Stimulated activated CD8-positive, alpha-beta memory T cell treated with anti-CD3 and anti-CD28 coated beads, Interleukin-4, amount 100 ng/mL, for 1 hour (primary cell): ENCODE results near the gene PLEKHG4.

Experiments
- DNase-seq, 2 donors: peaks; one replicate each; pipeline ENCODE4 v3.0.0-alpha.2; 2020; ENCODE audit warnings: low read depth in 2 of 2, low spot score in 1 of 2

PLEKHG4 gene

DNA sequence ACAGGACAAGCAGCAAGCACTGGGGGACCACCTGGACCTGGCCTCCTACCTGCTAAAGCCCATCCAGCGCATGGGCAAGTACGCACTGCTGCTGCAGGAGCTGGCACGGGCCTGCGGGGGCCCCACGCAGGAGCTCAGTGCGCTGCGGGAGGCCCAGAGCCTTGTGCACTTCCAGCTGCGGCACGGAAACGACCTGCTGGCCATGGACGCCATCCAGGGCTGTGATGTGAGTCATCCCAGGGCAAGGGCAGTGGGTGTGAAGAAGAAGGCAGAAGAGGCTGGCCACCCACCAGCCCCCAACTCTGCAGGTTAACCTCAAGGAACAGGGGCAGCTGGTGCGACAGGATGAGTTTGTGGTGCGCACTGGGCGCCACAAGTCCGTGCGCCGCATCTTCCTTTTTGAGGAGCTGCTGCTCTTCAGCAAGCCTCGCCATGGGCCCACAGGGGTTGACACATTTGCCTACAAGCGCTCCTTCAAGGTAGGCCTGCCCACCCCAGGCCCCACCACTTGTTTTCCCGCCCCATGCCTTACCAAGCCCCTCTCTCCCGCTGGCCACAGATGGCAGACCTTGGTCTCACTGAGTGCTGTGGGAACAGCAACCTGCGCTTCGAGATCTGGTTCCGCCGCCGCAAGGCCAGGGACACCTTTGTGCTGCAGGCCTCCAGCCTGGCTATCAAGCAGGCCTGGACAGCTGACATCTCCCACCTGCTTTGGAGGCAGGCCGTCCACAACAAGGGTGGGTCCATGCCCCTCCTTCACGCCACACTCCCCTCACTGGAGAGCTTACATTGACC is 7.3 kb downstream of the PLEKHG4 start:
- no peak for DNase-seq

DNA sequence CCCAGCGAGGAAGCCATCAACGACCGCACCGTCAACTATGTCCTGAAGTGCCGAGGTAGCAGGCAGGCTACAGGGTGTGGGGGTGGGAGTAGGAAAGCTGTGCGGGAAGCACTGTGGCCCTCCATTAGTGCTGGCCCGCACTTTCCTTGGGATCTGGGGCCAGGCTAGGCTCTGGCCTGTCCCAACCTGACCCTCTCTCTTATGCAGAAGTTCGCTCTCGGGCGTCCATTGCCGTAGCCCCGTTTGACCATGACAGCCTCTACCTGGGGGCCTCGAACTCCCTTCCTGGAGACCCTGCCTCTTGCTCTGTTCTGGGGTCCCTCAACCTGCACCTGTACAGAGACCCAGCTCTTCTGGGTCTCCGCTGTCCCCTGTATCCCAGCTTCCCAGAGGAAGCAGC is 8.6 kb downstream of the PLEKHG4 start:
- DNase-seq = no peak

- no peak for DNase-seq
These were observed 12.1 kb downstream of the PLEKHG4 start for GRCh38 chr16:67291461-67291860.

- no peak for DNase-seq
These were observed 14.9 kb downstream of the PLEKHG4 start for GRCh38 chr16:67294171-67294757.

- no peak for DNase-seq
These were observed 15.6 kb downstream of the PLEKHG4 start for GRCh38 chr16:67294938-67295361.

GRCh38 chr16:67296420-67296819 is 17.1 kb downstream of the PLEKHG4 start:
- no peak for DNase-seq

- no peak for DNase-seq
These were observed 18.9 kb downstream of the PLEKHG4 start for GRCh38 chr16:67298277-67298676.

GRCh38 chr16:67299269-67299668 is 19.9 kb downstream of the PLEKHG4 start:
- no peak for DNase-seq

DNA sequence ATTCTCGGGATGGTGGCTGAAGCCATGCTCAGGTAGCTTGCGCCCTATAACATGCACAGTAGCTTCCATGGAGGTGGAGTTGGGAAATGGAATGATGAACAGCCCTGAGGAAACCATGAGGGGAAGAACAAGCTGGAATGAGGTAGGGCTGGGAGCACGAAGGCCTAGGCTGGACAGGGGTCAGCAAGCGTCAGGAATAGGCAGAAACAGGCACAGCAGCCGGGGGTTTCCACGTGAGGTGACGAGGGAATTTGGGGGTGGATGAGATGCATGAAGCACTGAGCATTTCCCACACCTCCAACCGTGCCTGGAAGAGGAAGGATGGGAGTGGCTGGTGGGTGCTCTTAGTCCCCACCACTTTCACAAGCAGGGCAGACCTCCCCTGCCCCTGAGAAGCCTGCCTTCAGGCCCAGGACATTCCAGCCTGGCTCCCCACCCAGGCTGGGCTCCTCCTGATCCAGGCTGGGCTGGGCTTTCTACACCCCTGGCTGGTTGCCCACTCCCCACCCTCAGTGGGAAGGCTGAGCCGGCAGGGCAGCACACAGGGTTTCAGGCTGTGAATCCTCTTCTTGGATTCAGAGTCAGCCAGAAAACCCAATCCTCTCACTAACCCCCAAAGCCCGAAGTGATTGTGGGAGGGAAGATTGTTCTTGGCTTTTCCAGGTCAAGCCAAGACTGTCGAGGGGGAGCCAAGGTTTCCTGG is 21.9 kb downstream of the PLEKHG4 start:
- DNase-seq = no peak

GRCh38 chr16:67302076-67302475 is 22.7 kb downstream of the PLEKHG4 start:
- DNase-seq = no peak

- DNase-seq = no peak
These were observed 23.6 kb downstream of the PLEKHG4 start for GRCh38 chr16:67302970-67303369.

DNA sequence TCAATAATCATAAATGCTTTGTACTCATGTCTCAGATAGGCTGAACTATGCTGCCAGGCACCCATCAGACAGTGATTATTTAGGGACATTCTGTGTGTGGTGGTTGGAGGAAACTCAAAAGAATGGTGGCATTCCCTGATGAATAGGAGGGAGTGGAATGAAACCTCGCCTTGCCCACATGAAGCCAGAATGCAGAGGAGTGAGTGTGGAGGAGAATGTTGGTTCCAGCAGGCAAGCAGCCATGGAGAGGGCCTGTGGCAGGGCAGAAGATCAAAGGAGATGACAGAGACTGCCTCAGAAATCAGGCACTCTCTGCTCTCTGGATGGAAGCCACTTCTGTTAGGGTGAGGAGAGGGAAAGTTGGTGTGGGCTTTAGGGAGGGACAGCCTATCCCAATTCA is 24.7 kb downstream of the PLEKHG4 start:
- DNase-seq = no peak

GRCh38 chr16:67305216-67306071 is 26.1 kb downstream of the PLEKHG4 start:
- no peak for DNase-seq

- DNase-seq = no peak
These were observed 31.2 kb downstream of the PLEKHG4 start for GRCh38 chr16:67310561-67310960.

- DNase-seq = no peak
These were observed 32.5 kb downstream of the PLEKHG4 start for GRCh38 chr16:67311607-67312488.

- DNase-seq = no peak
These were observed 33.4 kb downstream of the PLEKHG4 start for GRCh38 chr16:67312719-67313118.

DNA sequence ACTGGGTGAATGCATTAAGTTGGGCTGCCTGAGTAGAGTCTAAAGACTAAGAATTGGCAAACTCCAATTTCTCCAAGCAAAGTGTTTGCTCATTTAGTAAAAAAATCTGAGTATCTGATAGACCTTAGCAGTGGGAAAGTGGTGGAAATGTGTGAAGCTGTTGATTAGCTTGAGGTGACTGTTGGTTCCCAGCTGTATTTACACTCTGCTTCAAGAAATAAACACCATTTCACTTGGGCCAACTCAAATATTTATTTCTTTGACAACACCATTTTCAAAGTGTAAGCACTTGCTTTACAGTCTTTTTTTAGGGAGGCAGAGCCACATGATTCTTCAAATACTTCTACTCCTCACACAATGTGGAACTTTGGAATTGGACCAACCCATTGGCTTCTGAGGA is 38.5 kb downstream of the PLEKHG4 start:
- no peak for DNase-seq

DNA sequence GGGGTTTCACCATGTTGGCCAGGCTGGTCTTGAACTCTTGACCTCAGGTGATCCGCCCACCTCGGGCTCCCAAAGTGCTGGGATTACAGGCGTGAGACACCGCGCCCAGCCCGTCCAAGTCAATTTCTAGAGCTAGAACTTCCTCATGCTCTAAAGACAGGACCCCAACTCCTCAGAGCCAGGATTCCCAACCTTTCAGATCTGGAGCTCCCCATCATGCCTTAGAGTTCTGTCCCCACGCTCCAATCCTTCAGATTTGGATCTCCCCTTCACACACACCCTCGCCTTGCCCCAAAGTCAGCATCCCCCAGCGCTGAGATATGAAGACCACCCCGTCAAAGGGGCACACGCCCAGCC is 46.8 kb downstream of the PLEKHG4 start:
- no peak for DNase-seq

DNA sequence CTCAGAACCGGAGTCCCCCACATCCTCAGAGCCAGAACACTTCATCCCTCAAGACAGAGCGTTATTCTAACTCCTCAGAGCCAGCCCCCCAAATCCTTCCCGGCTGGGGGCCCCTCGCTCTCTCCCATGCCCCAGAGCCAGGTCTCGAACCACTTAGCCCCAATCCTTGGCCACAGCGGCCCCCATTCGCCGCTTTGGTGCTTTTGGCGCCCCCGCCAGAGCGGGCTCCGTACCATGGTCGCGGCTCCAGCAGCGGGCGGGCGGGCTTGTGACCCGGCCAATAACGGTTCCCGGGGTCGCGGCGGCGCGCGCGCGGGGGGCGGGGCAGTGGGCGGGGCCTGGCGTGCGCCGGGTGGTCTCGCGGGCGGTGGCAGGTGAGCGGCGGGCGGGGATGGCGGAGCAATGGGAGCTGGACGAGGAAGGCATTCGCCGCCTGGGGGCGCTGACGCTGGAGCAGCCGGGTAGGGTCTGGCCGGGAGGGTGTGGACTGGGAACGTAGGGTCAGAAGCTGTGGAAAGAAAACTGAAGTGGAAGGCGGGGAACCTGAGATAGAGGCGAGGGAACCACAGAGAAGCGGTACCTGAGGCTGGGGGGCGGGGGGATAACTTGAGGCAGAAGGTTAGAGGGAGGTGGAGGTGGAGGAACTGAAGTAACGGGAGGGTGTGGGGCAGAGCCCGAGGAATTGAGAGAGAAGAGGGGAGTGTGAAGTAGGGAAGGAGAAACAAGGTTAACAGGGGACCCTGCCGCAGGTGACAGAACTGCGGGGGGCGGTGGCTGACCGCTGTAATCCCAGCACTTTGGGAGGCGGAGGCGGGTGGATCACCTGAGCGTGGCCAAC is 47.4 kb downstream of the PLEKHG4 start, which contains the start of the genes KCTD19 and LRRC36:
TSS of gene KCTD19 (minus strand) at position 270 of the 838 bp plus-strand sequence. CDS start at position 236, 34 bp downstream.
TSS of gene LRRC36 (plus strand) at position 344 of the 838 bp plus-strand sequence. CDS start at position 392, 48 bp downstream.
- DNase-seq = peak; percentile 21 to 26
